SU-DHL-6 (cell line): Measurements from ENCODE around the gene RGS8.

Experiments
- H2AFZ ChIP-seq: fragments of 200-600 bp; sonication (generic); 2 replicates; pipeline ENCODE4 v1.6.1; 2014; ENCODE audit warnings: low read depth, mild to moderate bottlenecking, moderate library complexity, mixed read lengths, antibody characterized with exemption, low read length; ENCODE audit not compliant: severe bottlenecking
- H3F3A ChIP-seq: fragments of 200-600 bp; shearing (Covaris generic); 2 replicates; pipeline ENCODE4 v1.6.0; 2016; ENCODE audit warnings: antibody characterized with exemption, mild to moderate bottlenecking; ENCODE audit not compliant: insufficient read depth
- H3K27ac ChIP-seq: fragments of 200-600 bp; sonication (generic); 2 replicates; pipeline ENCODE4 v1.5.1; 2016; ENCODE audit warnings: low read depth, mild to moderate bottlenecking, low read length, moderate library complexity, mixed read lengths
- H3K27me3 ChIP-seq: fragments of 200-600 bp; sonication (generic), shearing (Covaris generic); 2 replicates; pipeline ENCODE4 v1.6.0; 2014; ENCODE audit warnings: mild to moderate bottlenecking, low read length
- H3K36me3 ChIP-seq: fragments of 200-600 bp; sonication (generic); 2 replicates; pipeline ENCODE4 v1.6.1; 2014; ENCODE audit warnings: mild to moderate bottlenecking, low read length, mixed read lengths
- H3K4me2 ChIP-seq: fragments of 300-600, 200-600 bp; shearing (Covaris generic), sonication (generic); 2 replicates; pipeline ENCODE4 v1.6.0; 2014; ENCODE audit warnings: low read length, low read depth, mild to moderate bottlenecking; ENCODE audit not compliant: poor library complexity, severe bottlenecking
- H3K4me3 ChIP-seq: fragments of 200-600 bp; sonication (generic); 2 replicates; pipeline ENCODE4 v1.5.1; 2014; ENCODE audit warnings: antibody characterized with exemption, low read length, mild to moderate bottlenecking, mixed read lengths; ENCODE audit not compliant: insufficient read depth, poor library complexity, severe bottlenecking
- H3K79me2 ChIP-seq: fragments of 200-600 bp; sonication (generic); 2 replicates; pipeline ENCODE4 v1.6.1; 2014; ENCODE audit warnings: mild to moderate bottlenecking, low read length, moderate library complexity; ENCODE audit not compliant: insufficient read depth
- H3K9ac ChIP-seq: fragments of 200-600 bp; sonication (generic); 2 replicates; pipeline ENCODE4 v1.7.0; 2014; ENCODE audit warnings: mild to moderate bottlenecking, low read length
- H3K9me2 ChIP-seq: fragments of 200-600 bp; sonication (generic); replicated peaks from 2 replicates; pipeline ENCODE4 v1.6.1; 2014; ENCODE audit warnings: low read length; ENCODE audit not compliant: insufficient read depth
- H3K9me3 ChIP-seq: fragments of 200-600 bp; sonication (generic); 2 replicates; pipeline ENCODE4 v1.6.1; 2014; ENCODE audit warnings: low read length, mixed read lengths; ENCODE audit not compliant: insufficient read depth
- H4K20me1 ChIP-seq: fragments of 200-600 bp; sonication (generic); 2 replicates; pipeline ENCODE4 v1.6.1; 2014; ENCODE audit warnings: low read depth, mild to moderate bottlenecking, antibody characterized with exemption, low read length, moderate library complexity, mixed read lengths
- EZH2phosphoT487 ChIP-seq: fragments of 200-600 bp; sonication (generic), shearing (Covaris generic); conservative IDR thresholded peaks from 2 replicates; pipeline ENCODE4 v1.6.1; 2018; ENCODE audit warnings: mild to moderate bottlenecking, antibody characterized with exemption, low read length, moderate library complexity, mixed read lengths
- TF ChIP-seq, protein P1 (sequence below): fragments of 200-600 bp; sonication (generic); IDR thresholded peaks from one replicate; pipeline ENCODE4 v1.5.1; 2017; ENCODE audit warnings: antibody characterized with exemption, mild to moderate bottlenecking, low read length, moderate library complexity; ENCODE audit not compliant: insufficient read depth, poor library complexity, severe bottlenecking

RGS8 gene

DNA sequence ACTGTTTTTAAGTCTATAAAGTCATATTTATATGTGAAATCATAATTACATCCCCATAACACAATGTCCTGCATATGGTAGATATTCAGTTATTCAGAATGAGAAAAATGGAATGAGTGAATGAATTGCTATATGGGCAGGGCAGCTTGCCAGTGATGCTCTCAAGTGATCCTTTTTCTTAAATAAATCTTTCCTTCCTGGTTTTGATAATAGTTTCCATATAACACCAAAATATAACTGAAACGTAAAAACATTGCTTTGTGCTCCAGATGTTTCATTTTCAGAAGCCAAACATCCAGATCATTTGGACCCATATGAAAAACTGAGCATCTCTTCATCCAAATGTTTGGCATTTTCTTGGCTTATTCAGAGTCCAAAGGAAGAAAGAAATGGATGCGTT, 30.2 kb upstream of the RGS8 start:
- H3K9ac ChIP-seq = no peak overlapping the region
- no peak overlapping the region for H3K4me2 ChIP-seq
- H3K36me3 ChIP-seq = no peaks in the 10 kb centered on the region
- no peak overlapping the region for H3K4me3 ChIP-seq
- no peak overlapping the region for H3K27ac ChIP-seq
- no peaks in the 10 kb centered on the region for H3K9me3 ChIP-seq
- H3K9me2 ChIP-seq = no peaks in the 10 kb centered on the region
- TF ChIP-seq, protein P1, sequence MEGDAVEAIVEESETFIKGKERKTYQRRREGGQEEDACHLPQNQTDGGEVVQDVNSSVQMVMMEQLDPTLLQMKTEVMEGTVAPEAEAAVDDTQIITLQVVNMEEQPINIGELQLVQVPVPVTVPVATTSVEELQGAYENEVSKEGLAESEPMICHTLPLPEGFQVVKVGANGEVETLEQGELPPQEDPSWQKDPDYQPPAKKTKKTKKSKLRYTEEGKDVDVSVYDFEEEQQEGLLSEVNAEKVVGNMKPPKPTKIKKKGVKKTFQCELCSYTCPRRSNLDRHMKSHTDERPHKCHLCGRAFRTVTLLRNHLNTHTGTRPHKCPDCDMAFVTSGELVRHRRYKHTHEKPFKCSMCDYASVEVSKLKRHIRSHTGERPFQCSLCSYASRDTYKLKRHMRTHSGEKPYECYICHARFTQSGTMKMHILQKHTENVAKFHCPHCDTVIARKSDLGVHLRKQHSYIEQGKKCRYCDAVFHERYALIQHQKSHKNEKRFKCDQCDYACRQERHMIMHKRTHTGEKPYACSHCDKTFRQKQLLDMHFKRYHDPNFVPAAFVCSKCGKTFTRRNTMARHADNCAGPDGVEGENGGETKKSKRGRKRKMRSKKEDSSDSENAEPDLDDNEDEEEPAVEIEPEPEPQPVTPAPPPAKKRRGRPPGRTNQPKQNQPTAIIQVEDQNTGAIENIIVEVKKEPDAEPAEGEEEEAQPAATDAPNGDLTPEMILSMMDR = no peak
- no peak for TF ChIP-seq EZH2phosphoT487
- no peaks in the 10 kb centered on the region for H3K27me3 ChIP-seq
- no peak overlapping the region for H2AFZ ChIP-seq
- no peaks in the 10 kb centered on the region for H3F3A ChIP-seq
- no peaks in the 10 kb centered on the region for H3K79me2 ChIP-seq
- H4K20me1 ChIP-seq = no peaks in the 10 kb centered on the region

DNA sequence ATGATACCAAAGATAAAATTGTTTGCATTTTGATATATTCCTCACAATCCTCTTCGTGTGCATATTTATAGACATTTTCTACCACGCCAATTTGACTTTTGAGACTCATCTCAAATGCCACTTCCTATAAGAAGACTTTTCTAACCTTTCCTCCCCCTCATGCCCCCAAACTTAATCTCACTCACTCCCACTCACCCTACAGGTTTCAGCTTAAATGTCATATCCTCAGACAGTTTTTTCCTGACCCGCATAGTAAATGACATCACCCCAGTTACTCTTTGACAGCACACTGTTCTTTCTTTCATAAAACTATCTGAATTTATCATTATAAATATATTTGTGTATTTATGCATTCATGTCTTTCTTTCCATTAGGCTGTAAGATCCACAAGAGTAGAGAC, 29.6 kb upstream of the RGS8 start:
- no peaks in the 10 kb centered on the region for H3K9me2 ChIP-seq

DNA sequence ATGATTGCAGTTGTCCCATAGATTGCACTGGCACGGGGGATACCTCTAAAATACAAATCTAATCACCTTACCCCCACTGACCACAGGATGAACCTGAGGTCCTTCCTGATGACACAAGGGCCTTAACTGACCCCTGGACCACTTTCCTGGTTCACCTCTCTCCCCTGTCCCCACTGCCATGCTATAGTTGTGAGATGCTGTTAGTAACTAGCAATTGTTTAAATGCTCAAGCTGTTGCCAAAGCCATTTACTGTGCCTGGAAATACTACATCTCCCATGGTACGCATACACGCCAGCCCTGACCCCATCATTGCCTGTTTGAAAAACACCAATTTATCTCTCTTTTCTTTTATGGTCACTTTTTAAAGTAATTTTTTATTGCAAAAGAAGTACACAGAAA, 29.1 kb upstream of the RGS8 start:
- Histone ChIP-seq H3K9me2 (no peaks in the 10 kb centered on the region), H3K79me2 (no peaks in the 10 kb centered on the region), H2AFZ (no peak overlapping the region), H3K27ac (no peak overlapping the region), H3K27me3 (no peaks in the 10 kb centered on the region), H3K4me2 (no peak overlapping the region), H3K9ac (no peak overlapping the region), H3F3A (no peaks in the 10 kb centered on the region), H3K9me3 (no peaks in the 10 kb centered on the region), H4K20me1 (no peaks in the 10 kb centered on the region), H3K36me3 (no peaks in the 10 kb centered on the region), H3K4me3 (no peak overlapping the region)
- TF ChIP-seq, protein P1 = no peak
- no peak for TF ChIP-seq EZH2phosphoT487

More for the DNA sequence above, 29.6 kb upstream of the RGS8 start:
- Histone ChIP-seq H4K20me1 (no peaks in the 10 kb centered on the region), H3K9ac (no peak overlapping the region), H3K4me2 (no peak overlapping the region), H3K79me2 (no peaks in the 10 kb centered on the region), H3K27ac (no peak overlapping the region), H3K9me3 (no peaks in the 10 kb centered on the region), H3K27me3 (no peaks in the 10 kb centered on the region), H2AFZ (no peak overlapping the region), H3K36me3 (no peaks in the 10 kb centered on the region), H3K4me3 (no peak overlapping the region), H3F3A (no peaks in the 10 kb centered on the region)
- TF ChIP-seq EZH2phosphoT487 = no peak
- TF ChIP-seq, protein P1 = no peak
